Measurements from ENCODE around the gene IGSF10. TPM values are rescaled to one million over a fixed set of nuclear protein-coding genes. Genes with fewer than 3 reads are reported as not detected.
"Not testable (repeated sequence)": the region's sequence is repeated elsewhere in the genome, so short reads cannot be mapped to it uniquely, and the experiment has no call there.

IGSF10 gene
- polyA plus RNA-seq, 1 of the 3 experiments (the other 2 are of a cell fraction) = 15.3 TPM

GRCh38 chr3:151499168-151499567 lies 38.3 kb upstream of the IGSF10 start:
- POLR2A ChIA-PET = no interaction called here
- H3K9me2 ChIP-seq = no peaks in the 10 kb centered on the region
- H3K9me3 ChIP-seq = no peaks in the 10 kb centered on the region
- no peaks in the 10 kb centered on the region for H3K27me3 ChIP-seq (ENCODE audit: insufficient read depth)
- peak overlapping the region in 1 of 2 experiments; percentile 43; a peak in 1 of 4 replicates for H3K27ac ChIP-seq (ENCODE audit: low read depth in 2 of 2, low read length in 1 of 2)
- no peak for TF ChIP-seq IRF3 (IDR thresholded peaks at IDR 0.05; ENCODE audit: low read depth, low read length)
- CTCF ChIA-PET = interaction anchor here (0.8 kb wide), 1 partner anchor 16 kb away, joined by 3 read pairs; no protein-coding TSS in a partner anchor
- no peak overlapping the region for H3K4me2 ChIP-seq
- no peak overlapping the region for H2AFZ ChIP-seq (ENCODE audit: low read depth)
- DNase-seq = no peak
- no peaks in the 10 kb centered on the region; a peak in 1 of 4 replicates for H3K4me1 ChIP-seq (ENCODE audit: control insufficient read depth in 1 of 2, insufficient read depth in 2 of 2, low read depth in 1 of 2, low read length in 1 of 2)
- no peak overlapping the region for H3K9ac ChIP-seq
- 7% methylated on average over 3 of the region's 3 CpGs for WGBS (ENCODE audit: low lambda C conversion rate)
- no peak overlapping the region for H3K4me3 ChIP-seq (ENCODE audit: low read depth in 2 of 2, low read length in 1 of 2)
- H3K36me3 ChIP-seq (replicated peaks in 1 of 2; ENCODE audit: control insufficient read depth in 1 of 2, insufficient read depth in 2 of 2, low read length in 1 of 2) = no peaks in the 10 kb centered on the region
- H3K79me2 ChIP-seq (ENCODE audit: insufficient read depth) = no peaks in the 10 kb centered on the region
- no peaks in the 10 kb centered on the region for H4K20me1 ChIP-seq (ENCODE audit: insufficient read depth)
- H3F3A ChIP-seq (replicated peaks; ENCODE audit: insufficient read depth) = no peaks in the 10 kb centered on the region

DNA sequence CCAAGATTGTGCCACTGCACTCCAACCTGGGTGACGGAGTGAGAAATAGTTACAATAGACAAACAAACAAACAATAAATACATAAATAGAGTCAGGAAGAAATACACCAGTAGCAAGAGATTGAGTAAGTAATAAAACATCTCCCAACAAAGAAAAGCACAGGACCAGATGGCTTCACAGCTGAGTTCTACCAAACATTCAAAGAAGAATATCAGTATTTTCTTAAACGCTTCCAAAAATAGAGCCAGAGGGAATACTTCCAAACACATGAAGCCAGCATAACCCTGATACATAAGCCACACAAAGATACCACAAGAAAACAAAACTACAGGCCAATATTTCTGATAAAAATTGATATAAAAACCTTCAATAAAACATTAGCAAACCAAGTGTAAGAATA lies 30.7 kb upstream of the IGSF10 start:
- H4K20me1 ChIP-seq (ENCODE audit: insufficient read depth) = no peaks in the 10 kb centered on the region
- no peak overlapping the region for H3K27ac ChIP-seq (ENCODE audit: low read depth in 2 of 2, low read length in 1 of 2)
- no peak overlapping the region for H2AFZ ChIP-seq (ENCODE audit: low read depth)
- no peaks in the 10 kb centered on the region for H3K9me2 ChIP-seq
- no peaks in the 10 kb centered on the region for H3K27me3 ChIP-seq (ENCODE audit: insufficient read depth)
- TF ChIP-seq MEF2A (IDR thresholded peaks at IDR 0.05; ENCODE audit: borderline replicate concordance, low read depth) = no peak
- TF ChIP-seq CHD2 (IDR thresholded peaks at IDR 0.05; ENCODE audit: low read length, partially characterized antibody) = no peak
- TF ChIP-seq, protein P1, sequence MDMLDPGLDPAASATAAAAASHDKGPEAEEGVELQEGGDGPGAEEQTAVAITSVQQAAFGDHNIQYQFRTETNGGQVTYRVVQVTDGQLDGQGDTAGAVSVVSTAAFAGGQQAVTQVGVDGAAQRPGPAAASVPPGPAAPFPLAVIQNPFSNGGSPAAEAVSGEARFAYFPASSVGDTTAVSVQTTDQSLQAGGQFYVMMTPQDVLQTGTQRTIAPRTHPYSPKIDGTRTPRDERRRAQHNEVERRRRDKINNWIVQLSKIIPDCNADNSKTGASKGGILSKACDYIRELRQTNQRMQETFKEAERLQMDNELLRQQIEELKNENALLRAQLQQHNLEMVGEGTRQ (IDR thresholded peaks at IDR 0.05; ENCODE audit: borderline replicate concordance, low read depth, low read length) = no peak
- no peak for TF ChIP-seq RFX5 (IDR thresholded peaks at IDR 0.05; ENCODE audit: low read length)
- TF ChIP-seq SMC3 (IDR thresholded peaks at IDR 0.05; ENCODE audit: low read depth, low read length) = no peak
- TF ChIP-seq REST (IDR thresholded peaks at IDR 0.05; ENCODE audit: low read depth, low read length) = no peak
- no peak for TF ChIP-seq YY1 (IDR thresholded peaks at IDR 0.05; ENCODE audit: low read depth)
- TF ChIP-seq EZH2phosphoT487 (IDR thresholded peaks at IDR 0.05; ENCODE audit: borderline replicate concordance, low read depth) = no peak
- no peak for TF ChIP-seq EP300 (IDR thresholded peaks at IDR 0.05; ENCODE audit: borderline replicate concordance in 1 of 2, low read depth in 1 of 2, low read length in 1 of 2)
- TF ChIP-seq RAD21 (IDR thresholded peaks at IDR 0.05; ENCODE audit: low read length) = no peak
- TF ChIP-seq NFIC (IDR thresholded peaks at IDR 0.05; ENCODE audit: borderline replicate concordance) = no peak
- TF ChIP-seq RCOR1 (IDR thresholded peaks at IDR 0.05; ENCODE audit: low read length) = no peak
- TF ChIP-seq GATA2 (CRISPR knock-in tag; IDR thresholded peaks at IDR 0.05) = no peak
- TF ChIP-seq POLR2AphosphoS5 (IDR thresholded peaks at IDR 0.05; ENCODE audit: low read depth, low read length) = no peak
- H3K9ac ChIP-seq = no peak overlapping the region
- no peak overlapping the region for H3K4me3 ChIP-seq (ENCODE audit: low read depth in 2 of 2, low read length in 1 of 2)
- no peaks in the 10 kb centered on the region; a peak in 1 of 4 replicates for H3K4me1 ChIP-seq (ENCODE audit: control insufficient read depth in 1 of 2, insufficient read depth in 2 of 2, low read depth in 1 of 2, low read length in 1 of 2)
- H3K4me2 ChIP-seq = no peak overlapping the region
- CTCF ChIA-PET = no interaction called here
- no peaks in the 10 kb centered on the region for H3K36me3 ChIP-seq (replicated peaks in 1 of 2; ENCODE audit: control insufficient read depth in 1 of 2, insufficient read depth in 2 of 2, low read length in 1 of 2)
- no peaks in the 10 kb centered on the region for H3K9me3 ChIP-seq
- DNase-seq = no peak
- 42% methylated on average over 2 of the region's 2 CpGs for WGBS (ENCODE audit: low lambda C conversion rate)
- no peaks in the 10 kb centered on the region for H3K79me2 ChIP-seq (ENCODE audit: insufficient read depth)
- H3F3A ChIP-seq (replicated peaks; ENCODE audit: insufficient read depth) = no peaks in the 10 kb centered on the region
- POLR2A ChIA-PET = no interaction called here

DNA sequence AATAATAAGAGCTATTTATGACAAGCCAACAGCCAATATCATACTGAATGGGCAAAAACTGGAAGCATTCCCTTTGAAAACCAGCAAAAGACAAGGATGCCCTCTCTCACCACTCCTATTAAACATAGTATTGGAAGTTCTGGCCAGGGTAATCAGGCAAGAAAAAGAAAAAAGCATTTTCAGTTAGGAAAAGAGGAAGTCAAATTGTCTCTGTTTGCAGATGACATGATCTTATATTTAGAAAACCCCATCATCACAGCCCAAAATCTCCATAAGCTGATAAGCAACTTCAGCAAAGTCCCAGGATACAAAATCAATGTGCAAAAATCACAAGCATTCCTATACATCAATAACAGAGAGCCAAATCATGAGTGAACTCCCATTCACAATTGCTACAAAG lies 27.0 kb upstream of the IGSF10 start:
- H3K9ac ChIP-seq, POLR2A ChIA-PET: not testable (repeated sequence)

More for the DNA sequence above, 27.0 kb upstream of the IGSF10 start:
- not testable (repeated sequence) for H3K27me3 ChIP-seq (ENCODE audit: insufficient read depth); DNase-seq; H3K4me1 ChIP-seq (ENCODE audit: control insufficient read depth in 1 of 2, insufficient read depth in 2 of 2, low read depth in 1 of 2, low read length in 1 of 2); H3K9me2 ChIP-seq; H3K9me3 ChIP-seq; H2AFZ ChIP-seq (ENCODE audit: low read depth); H4K20me1 ChIP-seq (ENCODE audit: insufficient read depth); H3K36me3 ChIP-seq (replicated peaks in 1 of 2; ENCODE audit: control insufficient read depth in 1 of 2, insufficient read depth in 2 of 2, low read length in 1 of 2); H3F3A ChIP-seq (replicated peaks; ENCODE audit: insufficient read depth); H3K4me3 ChIP-seq (ENCODE audit: low read depth in 2 of 2, low read length in 1 of 2); H3K4me2 ChIP-seq; H3K79me2 ChIP-seq (ENCODE audit: insufficient read depth); H3K27ac ChIP-seq (ENCODE audit: low read depth in 2 of 2, low read length in 1 of 2)
- CTCF ChIA-PET = interaction anchor here (1.1 kb wide), 1 partner anchor 19 kb away, joined by 3 read pairs; no protein-coding TSS in a partner anchor
